Subcutaneous adipose tissue (tissue), 4 donors: ENCODE measurements around the gene SIMC1. TPM values are rescaled to one million over a fixed set of nuclear protein-coding genes. Genes with fewer than 3 reads are reported as not detected.

Source experiments
- CTCF ChIP-seq: fragments of 450-650 bp; IDR thresholded peaks from one replicate; pipeline ENCODE4 v1.5.1; 2016; ENCODE audit warnings: low read depth, mild to moderate bottlenecking, control low read depth, antibody characterized with exemption, moderate library complexity
- total RNA-seq, 4 donors: library from RNA; depleted of rRNA; stranded (reverse); fragments of >200 nt; gene quantifications; one replicate each; pipeline ENCODE4 v1.1.0, GENCODE V29; 2016

Gene SIMC1
- total RNA-seq, 4 donors from 2014 or later: 7.0 to 9.8 (median 7.9) TPM

- TF ChIP-seq CTCF: no peak
Observed at GRCh38 chr5:176355400-176356178, 117.4 kb downstream of the SIMC1 start.

GRCh38 chr5:176356179-176356566 lies 117.9 kb downstream of the SIMC1 start:
- no peak for TF ChIP-seq CTCF

- no peak for TF ChIP-seq CTCF
Observed at GRCh38 chr5:176359658-176360057, 121.4 kb downstream of the SIMC1 start.

- TF ChIP-seq CTCF: no peak
Observed at GRCh38 chr5:176360894-176361436, 122.7 kb downstream of the SIMC1 start.

- no peak for TF ChIP-seq CTCF
Observed at GRCh38 chr5:176361437-176362232, 123.4 kb downstream of the SIMC1 start, which contains the start of gene KIAA1191. Gene KIAA1191 (minus strand): TSS chr5:176361764. CDS start chr5:176359508, 2,256 bp downstream.

GRCh38 chr5:176362233-176362490 lies 123.9 kb downstream of the SIMC1 start:
- TF ChIP-seq CTCF: no peak

GRCh38 chr5:176364765-176365350 lies 126.6 kb downstream of the SIMC1 start:
- no peak for TF ChIP-seq CTCF
